Breast epithelium (tissue), 4 donors: ENCODE data around the gene SEC14L1. TPM values are rescaled to one million over a fixed set of nuclear protein-coding genes. Genes with fewer than 3 reads are reported as not detected.

Experiments
- DNase-seq, 2 donors: peaks; one replicate each; pipeline ENCODE4 v3.0.0-alpha.2; 2019; ENCODE audit warnings: low spot score in 2 of 2
- H3K27ac ChIP-seq, 2 donors: fragments of 200-600 bp; sonication (generic) in 1 of 2; one replicate each; pipeline ENCODE4 v1.5.1; 2016 to 2019; ENCODE audit warnings: mild to moderate bottlenecking in 1 of 2
- H3K27me3 ChIP-seq, 2 donors: fragments of 200-600 bp; sonication (generic) in 1 of 2; one replicate each; pipeline versions ENCODE4 v1.5.1 to v1.6.0; 2017 to 2019; ENCODE audit warnings: control low read depth in 1 of 2, mild to moderate bottlenecking in 1 of 2
- H3K36me3 ChIP-seq: fragments of 200-600 bp; one replicate; pipeline ENCODE4 v1.5.1; 2019
- H3K4me1 ChIP-seq, 2 donors: fragments of 200-600 bp; sonication (generic); one replicate each; pipeline ENCODE4 v1.5.1; 2016 to 2019; ENCODE audit warnings: control low read depth in 1 of 2
- H3K4me3 ChIP-seq, 3 donors: fragments of 200-600 bp; sonication (generic); 1 replicate in 2 of 3; 2 replicates in 1 of 3; pipeline ENCODE4 v1.5.1; 2016 to 2019; ENCODE audit warnings: mild to moderate bottlenecking in 3 of 3, moderate library complexity in 2 of 3
- H3K9me3 ChIP-seq, 2 donors: fragments of 200-600 bp; sonication (generic) in 1 of 2; one replicate each; pipeline ENCODE4 v1.5.1; 2016 to 2019; ENCODE audit warnings: control low read depth in 1 of 2
- POLR2A ChIP-seq: fragments of 450-650 bp; IDR thresholded peaks from one replicate; pipeline ENCODE4 v1.6.1; 2016; ENCODE audit warnings: antibody characterized with exemption, mild to moderate bottlenecking, moderate library complexity
- POLR2AphosphoS5 ChIP-seq, 3 donors: sonication (generic); formaldehyde crosslinking; IDR thresholded peaks; one replicate each; pipeline ENCODE4 v1.6.1; 2017; ENCODE audit warnings: antibody characterized with exemption in 3 of 3
- intact Hi-C: fragments of 100-400 bp; cut with DNase I; formaldehyde crosslinking; loops from one replicate; pipeline ENCODE4 v1.15.1; 2023; ENCODE audit warnings: low total_unique reads
- total RNA-seq, 3 donors: library from RNA; depleted of rRNA; stranded (reverse); fragments of >200 nt; gene quantifications; one replicate each; pipeline ENCODE4 v1.1.0, GENCODE V29; 2016
- TF ChIP-seq, protein P1 (sequence below), 3 donors: fragments of 450-650 bp; IDR thresholded peaks; one replicate each; pipeline ENCODE4 v1.5.1; 2016 to 2017; ENCODE audit warnings: antibody characterized with exemption in 3 of 3, mild to moderate bottlenecking in 3 of 3, moderate library complexity in 3 of 3

SEC14L1 gene
- total RNA-seq, 3 donors from 2014 or later: 52.2 to 106 (median 59.6) TPM

DNA sequence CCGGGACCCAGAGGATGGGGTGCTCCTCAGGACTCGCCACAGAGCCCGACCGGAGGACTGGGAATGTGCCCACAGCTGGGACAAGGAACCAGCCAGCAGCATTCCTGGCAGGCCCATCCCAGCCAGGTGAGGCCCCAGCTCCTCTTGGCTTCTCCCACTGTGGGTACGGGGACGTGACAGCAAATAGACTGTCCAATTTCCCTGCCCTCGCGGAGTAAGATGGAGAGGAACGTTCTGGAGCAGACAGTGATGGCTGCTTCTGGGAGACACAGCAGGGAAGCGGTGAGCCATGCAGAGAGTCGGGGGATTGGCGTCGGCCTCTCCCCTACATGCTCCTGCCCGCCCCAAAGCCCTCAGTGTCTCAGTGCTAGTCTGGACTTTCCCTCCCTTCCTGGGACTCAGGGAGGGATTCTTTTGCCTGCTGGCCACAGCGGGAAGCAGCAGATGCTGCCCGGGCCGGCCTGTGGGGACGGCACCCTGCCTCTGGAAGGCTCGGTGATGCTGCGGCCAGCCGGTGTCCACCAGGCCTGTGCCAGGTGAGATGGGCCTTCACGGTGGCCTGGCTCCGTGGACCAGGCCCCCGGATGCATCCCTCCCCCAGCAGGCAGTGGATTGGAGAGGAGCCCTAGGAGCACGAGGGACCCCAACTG lies 89.1 kb downstream of the SEC14L1 start:
- no peaks in the 10 kb centered on the region for H3K36me3 ChIP-seq
- no peaks in the 10 kb centered on the region for H3K4me1 ChIP-seq
- no peaks in the 10 kb centered on the region for H3K27me3 ChIP-seq
- H3K4me3 ChIP-seq: no peak overlapping the region
- H3K9me3 ChIP-seq: no peaks in the 10 kb centered on the region
- no peak for DNase-seq
- no peak overlapping the region for H3K27ac ChIP-seq
- TF ChIP-seq, protein P1, sequence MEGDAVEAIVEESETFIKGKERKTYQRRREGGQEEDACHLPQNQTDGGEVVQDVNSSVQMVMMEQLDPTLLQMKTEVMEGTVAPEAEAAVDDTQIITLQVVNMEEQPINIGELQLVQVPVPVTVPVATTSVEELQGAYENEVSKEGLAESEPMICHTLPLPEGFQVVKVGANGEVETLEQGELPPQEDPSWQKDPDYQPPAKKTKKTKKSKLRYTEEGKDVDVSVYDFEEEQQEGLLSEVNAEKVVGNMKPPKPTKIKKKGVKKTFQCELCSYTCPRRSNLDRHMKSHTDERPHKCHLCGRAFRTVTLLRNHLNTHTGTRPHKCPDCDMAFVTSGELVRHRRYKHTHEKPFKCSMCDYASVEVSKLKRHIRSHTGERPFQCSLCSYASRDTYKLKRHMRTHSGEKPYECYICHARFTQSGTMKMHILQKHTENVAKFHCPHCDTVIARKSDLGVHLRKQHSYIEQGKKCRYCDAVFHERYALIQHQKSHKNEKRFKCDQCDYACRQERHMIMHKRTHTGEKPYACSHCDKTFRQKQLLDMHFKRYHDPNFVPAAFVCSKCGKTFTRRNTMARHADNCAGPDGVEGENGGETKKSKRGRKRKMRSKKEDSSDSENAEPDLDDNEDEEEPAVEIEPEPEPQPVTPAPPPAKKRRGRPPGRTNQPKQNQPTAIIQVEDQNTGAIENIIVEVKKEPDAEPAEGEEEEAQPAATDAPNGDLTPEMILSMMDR (IDR thresholded peaks at IDR 0.05): no peak
- TF ChIP-seq POLR2A: no peak
- no peak for TF ChIP-seq POLR2AphosphoS5 (IDR thresholded peaks at IDR 0.05)
- intact Hi-C loops: loop anchor here (10.0 kb wide), 1 partner anchor 475 kb away; no protein-coding TSS in a partner anchor

DNA sequence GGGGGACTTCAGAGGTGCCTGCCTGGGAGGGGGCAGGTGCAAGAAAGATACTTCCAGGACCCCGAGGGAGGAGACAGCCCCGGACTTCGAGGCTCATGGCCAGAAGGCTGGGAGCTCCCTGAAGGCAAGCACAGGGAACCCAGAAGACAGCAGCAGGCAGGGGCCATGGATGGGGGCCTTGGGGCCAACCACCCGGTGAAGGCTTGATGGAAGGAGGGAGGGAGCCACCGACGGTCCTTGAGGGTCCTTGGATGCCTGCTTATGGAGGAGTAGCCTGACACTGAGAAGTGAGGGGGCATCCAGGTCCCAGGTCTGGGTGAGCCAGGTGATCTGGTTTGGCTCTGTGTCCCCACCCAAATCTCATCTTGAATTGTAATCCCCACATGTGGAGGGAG lies 89.7 kb downstream of the SEC14L1 start:
- Histone ChIP-seq H3K4me1 (no peaks in the 10 kb centered on the region), H3K4me3 (no peak overlapping the region), H3K36me3 (no peaks in the 10 kb centered on the region), H3K27ac (no peak overlapping the region), H3K9me3 (no peaks in the 10 kb centered on the region), H3K27me3 (no peaks in the 10 kb centered on the region)
- intact Hi-C loops: loop anchor here (10.0 kb wide), 1 partner anchor 474 kb away; no protein-coding TSS in a partner anchor
- DNase-seq: no peak
- TF ChIP-seq, protein P1 (IDR thresholded peaks at IDR 0.05): no peak
- no peak for TF ChIP-seq POLR2AphosphoS5 (IDR thresholded peaks at IDR 0.05)

DNA sequence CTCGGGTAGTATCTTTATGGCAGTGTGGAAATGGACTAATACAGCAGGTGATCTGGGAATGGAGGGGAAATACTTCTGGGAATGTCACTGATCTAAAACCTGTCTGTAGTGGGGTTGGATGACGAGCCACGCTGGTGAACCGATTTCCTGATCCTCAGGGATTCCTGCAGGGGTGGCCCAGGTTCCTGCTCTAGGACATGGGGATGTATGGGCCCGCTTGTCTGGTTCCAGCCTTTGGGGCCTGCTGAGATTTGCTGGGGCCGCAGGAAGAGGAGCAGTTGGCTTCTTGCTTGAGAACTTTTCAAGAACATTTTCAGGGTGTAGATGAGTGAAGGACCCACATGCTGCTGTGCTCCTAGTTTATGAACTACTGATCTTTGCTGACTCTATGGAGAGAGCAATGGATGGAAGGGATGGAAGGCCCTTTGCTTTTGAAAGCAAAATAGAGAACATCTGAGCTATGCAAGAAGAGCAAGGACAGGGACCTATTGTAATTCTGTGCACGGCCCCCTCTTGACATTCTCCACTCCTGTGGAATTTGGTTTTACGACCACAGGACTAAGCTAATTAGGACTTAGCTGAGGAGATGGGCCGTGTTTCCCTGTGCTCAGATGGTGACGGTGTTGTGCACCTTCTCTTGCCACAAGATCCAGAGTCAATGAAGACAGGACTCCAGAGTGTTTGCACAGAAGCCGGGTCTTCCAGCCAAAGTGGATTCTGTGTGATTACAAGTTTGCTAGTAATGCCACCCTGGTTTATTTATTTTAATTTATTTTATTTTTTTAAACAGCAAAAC lies 90.5 kb downstream of the SEC14L1 start:
- intact Hi-C loops: loop anchor here (10.0 kb wide), 1 partner anchor 474 kb away; no protein-coding TSS in a partner anchor
- no peak overlapping the region for H3K27ac ChIP-seq
- no peak overlapping the region for H3K4me3 ChIP-seq
- TF ChIP-seq POLR2A: no peak
- TF ChIP-seq POLR2AphosphoS5 (IDR thresholded peaks at IDR 0.05): no peak
- TF ChIP-seq, protein P1 (IDR thresholded peaks at IDR 0.05): no peak
- no peak for DNase-seq
- H3K9me3 ChIP-seq: no peaks in the 10 kb centered on the region
- H3K27me3 ChIP-seq: no peaks in the 10 kb centered on the region
- no peaks in the 10 kb centered on the region for H3K36me3 ChIP-seq
- H3K4me1 ChIP-seq: no peaks in the 10 kb centered on the region

DNA sequence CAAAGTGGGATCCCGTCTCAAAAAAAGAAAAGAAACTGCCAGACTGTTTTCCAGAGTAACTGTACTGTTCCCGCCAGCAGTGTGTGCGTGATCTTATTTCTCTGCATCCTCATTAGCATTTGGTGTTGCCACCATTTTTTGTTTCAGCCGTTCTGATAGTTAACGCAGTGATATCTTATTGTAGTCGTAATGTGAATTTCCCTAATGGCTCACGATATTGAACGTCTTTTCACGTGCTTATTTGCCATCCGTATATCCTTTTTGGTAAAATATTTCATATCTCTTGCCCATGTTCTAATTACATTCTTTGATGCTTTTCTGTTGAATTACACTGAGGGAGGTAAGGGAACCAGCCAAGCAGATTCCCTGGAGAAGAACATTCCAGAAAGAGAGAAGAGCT lies 92.4 kb downstream of the SEC14L1 start:
- TF ChIP-seq, protein P1 (IDR thresholded peaks at IDR 0.05): no peak
- TF ChIP-seq POLR2AphosphoS5 (IDR thresholded peaks at IDR 0.05) (no peak), POLR2A (no peak)
- Histone ChIP-seq H3K27ac (no peak overlapping the region), H3K36me3 (no peaks in the 10 kb centered on the region), H3K9me3 (no peaks in the 10 kb centered on the region), H3K4me1 (no peaks in the 10 kb centered on the region), H3K4me3 (no peak overlapping the region), H3K27me3 (no peaks in the 10 kb centered on the region)
- no peak for DNase-seq
- intact Hi-C loops: loop anchor here (10.0 kb wide), 1 partner anchor 472 kb away; no protein-coding TSS in a partner anchor
